CD4-positive, CD25-positive, alpha-beta regulatory T cell (primary cell): ENCODE results near the gene PHKA2. TPM values are rescaled to one million over a fixed set of nuclear protein-coding genes. Genes with fewer than 3 reads are reported as not detected.

ENCODE experiments used
- ATAC-seq, 2 donors: fragments of 150-1000 bp; cut with Tn5 transposase; one replicate each; pipeline ENCODE4 v1.10.0; 2021; ENCODE audit warnings: low read depth in 2 of 2, moderate number of reproducible peaks in 2 of 2, moderate library complexity in 1 of 2
- DNase-seq, 3 donors: peaks; one replicate each; pipeline versions ENCODE4 v3.0.0 to v3.0.0-alpha.2; 2012 to 2022; ENCODE audit warnings: mixed read lengths in 1 of 3
- H3K27ac ChIP-seq: one replicate; pipeline ENCODE4 v1.7.0; 2013; ENCODE audit warnings: mild to moderate bottlenecking, low read length; ENCODE audit not compliant: insufficient read depth, poor library complexity, severe bottlenecking
- H3K27me3 ChIP-seq: one replicate; pipeline ENCODE4 v1.7.0; 2013; ENCODE audit warnings: low read length; ENCODE audit not compliant: control insufficient read depth, insufficient read depth
- H3K36me3 ChIP-seq: one replicate; pipeline ENCODE4 v1.7.0; 2013; ENCODE audit warnings: mild to moderate bottlenecking, low read length, moderate library complexity; ENCODE audit not compliant: control insufficient read depth, insufficient read depth
- H3K4me1 ChIP-seq: 2 replicates; pipeline ENCODE4 v1.7.0; 2013; ENCODE audit warnings: mild to moderate bottlenecking, low read length; ENCODE audit not compliant: insufficient read depth, control insufficient read depth, poor library complexity, severe bottlenecking
- H3K4me3 ChIP-seq: one replicate; pipeline ENCODE4 v1.7.0; 2013; ENCODE audit warnings: low read depth, mild to moderate bottlenecking, low read length, moderate library complexity
- H3K9me3 ChIP-seq, 2 experiments: 1 replicate in 1 of 2; 2 replicates in 1 of 2; pipeline ENCODE4 v1.7.0; 2013; ENCODE audit warnings: low read length in 2 of 2, mild to moderate bottlenecking in 1 of 2, moderate library complexity in 1 of 2; ENCODE audit not compliant: control insufficient read depth in 2 of 2
- H3K27ac Mint-ChIP-seq, 3 donors: one replicate each; pipeline ENCODE4 v1.8.0; 2020 to 2022; ENCODE audit warnings: mild to moderate bottlenecking in 3 of 3, mixed read lengths in 3 of 3, moderate library complexity in 2 of 3
- H3K27me3 Mint-ChIP-seq: one replicate; pipeline ENCODE4 v1.8.0; 2022; ENCODE audit warnings: mild to moderate bottlenecking, mixed read lengths
- H3K36me3 Mint-ChIP-seq: one replicate; pipeline ENCODE4 v1.8.0; 2020; ENCODE audit warnings: mixed read lengths
- H3K4me1 Mint-ChIP-seq, 4 donors: one replicate each; pipeline ENCODE4 v1.8.0; 2020 to 2022; ENCODE audit warnings: mixed read lengths in 4 of 4, mild to moderate bottlenecking in 1 of 4
- H3K4me3 Mint-ChIP-seq, 4 donors: one replicate each; pipeline ENCODE4 v1.8.0; 2020 to 2022; ENCODE audit warnings: mild to moderate bottlenecking in 4 of 4, mixed read lengths in 4 of 4, moderate library complexity in 3 of 4
- H3K9me3 Mint-ChIP-seq, 7 donors: one replicate each; pipeline ENCODE4 v1.8.0; 2020 to 2022; ENCODE audit warnings: mixed read lengths in 7 of 7, mild to moderate bottlenecking in 3 of 7, moderate library complexity in 2 of 7
- polyA plus RNA-seq, 4 donors: library from polyadenylated mRNA; unstranded; fragments of 300-500 nt; fragmentation: Illumina TruSeq; gene quantifications; one replicate each; pipeline ENCODE4 v1.2.3, GENCODE V29; 2021
- total RNA-seq: library from RNA; stranded (reverse); gene quantifications from one replicate; pipeline ENCODE4 v1.2.3, GENCODE V29; 2022

Gene PHKA2
- total and polyA plus RNA-seq, 5 donors from 2014 or later: 5.2 to 33.8 (median 6.4) TPM

DNA sequence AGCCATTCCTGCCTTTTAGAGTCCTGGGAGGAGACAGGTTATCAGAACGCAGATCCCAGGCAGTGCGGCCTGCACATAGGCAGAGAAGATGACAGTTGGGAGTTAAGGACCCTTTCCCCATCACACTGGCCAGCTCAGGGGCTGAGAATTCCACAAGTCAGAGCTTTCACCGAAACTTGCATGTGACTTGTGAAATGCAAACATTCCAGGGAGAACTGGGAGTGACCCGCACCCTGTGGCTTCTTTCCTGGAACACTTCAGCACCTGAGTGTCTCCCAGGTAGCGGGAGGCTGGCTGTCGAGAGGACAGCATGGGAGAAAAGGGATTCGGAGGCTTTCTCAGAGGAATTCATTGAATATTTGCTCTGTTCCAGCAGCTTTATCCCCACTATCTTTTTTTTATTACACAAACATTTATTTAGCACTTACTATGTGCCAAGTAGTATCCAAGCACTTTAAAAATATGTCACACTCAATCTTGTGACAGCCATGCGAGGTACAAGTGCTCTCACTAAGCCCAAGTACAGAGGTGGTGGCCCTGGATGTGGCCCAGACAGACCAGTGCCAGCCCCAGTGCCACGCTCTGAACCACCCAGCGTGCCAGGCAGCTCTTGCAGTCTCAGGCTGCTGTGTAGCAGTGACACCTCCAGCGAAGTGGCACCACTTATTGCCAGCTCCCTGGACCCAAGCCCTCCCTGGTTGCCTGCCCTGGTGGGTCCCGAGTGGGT, 100.5 kb downstream of the PHKA2 start:
- Histone ChIP-seq H3K27ac (no peak overlapping the region), H3K4me3 (no peak overlapping the region), H3K36me3 (no peaks in the 10 kb centered on the region), H3K9me3 (no peaks in the 10 kb centered on the region), H3K27me3 (no peaks in the 10 kb centered on the region), H3K4me1 (peaks cover 17% of the 10 kb centered on the region)
- Mint-ChIP-seq H3K4me3 (no peak overlapping the region), H3K36me3 (no peaks in the 10 kb centered on the region), H3K9me3 (peaks cover 0 to 3% (median 0%) of the 10 kb centered on the region in 7 donors), H3K4me1 (peaks cover 7 to 35% (median 9%) of the 10 kb centered on the region in 4 donors), H3K27ac (no peak overlapping the region), H3K27me3 (no peaks in the 10 kb centered on the region)
- DNase-seq (no peak), ATAC-seq (no peak)

DNA sequence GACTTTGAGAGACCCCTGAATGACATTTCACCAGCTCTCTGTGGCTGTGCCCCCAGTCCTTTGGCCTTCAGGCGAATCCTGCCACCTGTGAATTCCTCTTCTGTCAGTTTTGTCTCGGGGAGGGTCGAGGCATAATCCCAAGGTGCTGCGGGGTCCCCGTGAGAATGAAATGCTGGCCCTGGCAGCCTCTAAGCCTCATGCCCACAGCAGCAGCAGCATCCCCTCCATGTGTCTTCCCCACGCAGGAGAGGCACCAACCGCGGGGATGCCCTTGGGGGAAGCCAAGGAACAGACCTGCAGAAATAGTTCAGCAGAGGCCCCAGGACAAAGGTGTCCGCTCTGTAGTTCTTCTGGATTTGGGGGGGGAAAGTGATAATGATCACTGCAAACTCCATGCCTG, 104.8 kb downstream of the PHKA2 start:
- H3K4me3 Mint-ChIP-seq: no peak overlapping the region
- no peaks in the 10 kb centered on the region for H3K36me3 Mint-ChIP-seq
- Histone ChIP-seq H3K4me1 (no peaks in the 10 kb centered on the region), H3K27ac (no peak overlapping the region), H3K36me3 (no peaks in the 10 kb centered on the region), H3K9me3 (no peaks in the 10 kb centered on the region), H3K4me3 (no peak overlapping the region), H3K27me3 (no peaks in the 10 kb centered on the region)
- DNase-seq (no peak), ATAC-seq (no peak)
- peaks cover 0 to 4% (median 0%) of the 10 kb centered on the region in 7 donors for H3K9me3 Mint-ChIP-seq
- no peak overlapping the region for H3K27ac Mint-ChIP-seq
- H3K27me3 Mint-ChIP-seq: peaks cover 4% of the 10 kb centered on the region
- peaks cover 0 to 2% (median 0%) of the 10 kb centered on the region in 4 donors for H3K4me1 Mint-ChIP-seq

DNA sequence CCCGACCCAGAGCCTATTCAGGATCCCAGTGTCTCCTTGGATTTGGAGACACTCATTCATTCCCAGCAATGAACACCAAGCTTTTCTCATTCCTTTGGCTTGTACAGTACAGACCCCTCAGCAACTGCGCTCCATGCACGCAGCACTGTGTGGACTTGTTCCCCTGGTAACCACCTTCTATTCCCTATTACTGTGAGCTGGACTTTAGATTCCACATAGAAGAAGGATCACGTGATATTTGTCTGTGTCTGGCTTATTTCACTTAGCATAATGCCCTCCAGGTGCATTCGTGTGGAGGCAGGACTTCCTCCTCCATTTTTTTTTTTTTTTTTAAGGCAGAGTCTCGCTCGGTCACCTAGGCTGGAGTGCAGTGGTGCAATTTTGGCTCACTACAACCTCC, 106.4 kb downstream of the PHKA2 start:
- H3K4me1 Mint-ChIP-seq: peaks cover 0 to 2% (median 0%) of the 10 kb centered on the region in 4 donors
- no peak for ATAC-seq
- no peaks in the 10 kb centered on the region for H3K36me3 Mint-ChIP-seq

DNA sequence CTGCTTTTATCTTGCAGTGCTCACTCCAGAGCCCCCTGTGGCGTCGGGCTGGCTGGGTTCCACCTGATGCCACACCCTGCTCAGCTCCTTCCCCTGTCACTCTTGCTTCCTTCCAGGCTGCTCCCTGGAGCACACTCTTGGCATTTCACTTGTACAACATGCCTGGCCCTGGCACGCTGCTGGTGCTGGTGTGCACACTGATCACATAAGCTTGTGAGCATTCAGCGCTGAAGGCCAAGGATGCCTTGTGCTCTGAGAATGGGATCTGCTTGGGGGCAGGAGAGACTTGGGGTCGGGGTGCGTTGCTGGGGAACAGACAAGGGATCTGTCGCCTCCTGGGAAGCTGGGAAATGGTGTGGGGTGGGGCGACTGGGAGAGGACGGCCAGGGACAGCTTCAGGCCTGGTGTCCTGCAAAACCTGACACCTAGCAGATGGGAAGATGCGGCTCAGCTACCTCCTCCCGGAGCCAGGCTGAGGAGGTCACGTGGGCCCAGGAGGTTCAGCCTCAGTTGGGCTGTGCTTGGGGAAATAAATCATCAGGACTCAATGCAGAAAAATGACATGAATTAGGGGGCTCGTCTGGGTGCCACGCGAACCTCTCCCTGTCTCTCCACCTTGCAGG, 108.5 kb downstream of the PHKA2 start:
- peaks cover 4% of the 10 kb centered on the region for H3K27me3 Mint-ChIP-seq
- no peaks in the 10 kb centered on the region for H3K36me3 Mint-ChIP-seq
- H3K9me3 Mint-ChIP-seq: peaks cover 0 to 2% (median 0%) of the 10 kb centered on the region in 7 donors
- Histone ChIP-seq H3K4me3 (no peak overlapping the region), H3K9me3 (no peaks in the 10 kb centered on the region), H3K36me3 (no peaks in the 10 kb centered on the region), H3K27ac (no peak overlapping the region), H3K27me3 (no peaks in the 10 kb centered on the region), H3K4me1 (no peaks in the 10 kb centered on the region)
- no peak overlapping the region for H3K4me3 Mint-ChIP-seq
- H3K4me1 Mint-ChIP-seq: no peaks in the 10 kb centered on the region
- peak overlapping the region in 1 of 3 donors; percentile 85 for H3K27ac Mint-ChIP-seq
- no peak for ATAC-seq
- DNase-seq: no peak

More for the DNA sequence above, 106.4 kb downstream of the PHKA2 start:
- H3K4me1 ChIP-seq: no peaks in the 10 kb centered on the region
- no peaks in the 10 kb centered on the region for H3K36me3 ChIP-seq
- H3K27me3 Mint-ChIP-seq: peaks cover 4% of the 10 kb centered on the region
- H3K4me3 Mint-ChIP-seq: no peak overlapping the region
- no peak overlapping the region for H3K27ac ChIP-seq
- no peak for DNase-seq
- H3K9me3 ChIP-seq: no peaks in the 10 kb centered on the region
- no peak overlapping the region for H3K4me3 ChIP-seq
- no peak overlapping the region for H3K27ac Mint-ChIP-seq
- peaks cover 0 to 4% (median 0%) of the 10 kb centered on the region in 7 donors for H3K9me3 Mint-ChIP-seq
- no peaks in the 10 kb centered on the region for H3K27me3 ChIP-seq

DNA sequence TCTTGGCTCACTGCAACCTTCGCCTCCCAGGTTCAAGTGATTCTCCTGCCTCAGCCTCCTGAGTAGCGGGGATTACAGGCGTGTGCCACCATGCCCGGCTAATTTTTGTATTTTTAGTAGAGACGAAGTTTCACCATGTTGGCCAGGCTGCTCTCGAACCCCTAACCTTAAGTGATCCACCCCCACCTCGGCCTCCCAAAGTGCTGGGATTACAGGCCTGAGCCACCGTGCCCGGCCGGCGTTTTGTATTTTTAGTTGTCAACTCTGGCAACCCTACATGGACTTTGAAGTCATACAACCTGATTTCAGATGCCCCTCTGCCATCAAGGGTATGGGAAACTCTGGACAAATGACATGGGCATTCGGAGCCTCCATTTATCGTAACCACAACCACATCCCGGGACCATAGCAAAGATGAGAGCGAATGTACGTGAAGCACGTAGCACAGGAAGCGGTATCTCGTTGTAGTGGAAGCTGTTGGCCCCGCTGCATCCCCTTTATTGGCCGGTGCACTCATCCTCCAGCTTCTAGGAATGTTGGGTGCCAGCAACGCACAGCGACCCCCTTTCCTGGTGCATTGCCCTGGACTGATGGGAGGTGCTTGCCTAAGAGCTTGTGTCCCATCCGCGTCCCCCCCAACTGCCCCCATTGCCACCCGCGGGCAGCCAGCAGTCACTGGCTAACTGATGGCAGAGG, 109.2 kb downstream of the PHKA2 start:
- no peak overlapping the region for H3K27ac ChIP-seq
- no peaks in the 10 kb centered on the region for H3K4me1 Mint-ChIP-seq
- ATAC-seq (no peak), DNase-seq (no peak)
- no peaks in the 10 kb centered on the region for H3K27me3 ChIP-seq
- no peaks in the 10 kb centered on the region for H3K9me3 ChIP-seq
- peaks cover 0 to 2% (median 0%) of the 10 kb centered on the region in 7 donors for H3K9me3 Mint-ChIP-seq
- no peak overlapping the region for H3K27ac Mint-ChIP-seq
- H3K36me3 Mint-ChIP-seq: no peaks in the 10 kb centered on the region
- no peak overlapping the region for H3K4me3 ChIP-seq
- no peaks in the 10 kb centered on the region for H3K4me1 ChIP-seq
- H3K4me3 Mint-ChIP-seq: no peak overlapping the region
- H3K36me3 ChIP-seq: no peaks in the 10 kb centered on the region
- peaks cover 4% of the 10 kb centered on the region for H3K27me3 Mint-ChIP-seq

DNA sequence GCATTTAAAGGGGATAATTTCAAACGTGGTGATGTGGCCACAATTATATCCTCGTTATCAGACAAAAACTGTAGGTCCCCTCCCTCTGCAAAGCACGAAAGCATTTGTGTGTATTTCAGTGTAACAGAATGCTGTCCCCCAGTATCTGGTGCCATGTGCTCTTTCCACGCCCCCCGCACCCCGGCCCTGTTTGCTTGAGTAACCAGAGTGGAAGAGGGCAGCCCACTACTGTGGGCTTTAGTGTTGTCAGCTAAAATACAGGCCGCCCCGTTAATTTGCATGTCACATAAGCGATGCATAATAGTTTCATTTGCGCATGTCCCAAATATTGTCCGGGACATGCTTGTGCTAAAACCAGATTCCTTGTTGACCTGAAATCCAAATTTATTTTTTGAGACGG, 110.1 kb downstream of the PHKA2 start:
- H3K27me3 ChIP-seq: no peaks in the 10 kb centered on the region
- peak overlapping the region in 1 of 4 donors; percentile 43 for H3K4me3 Mint-ChIP-seq

DNA sequence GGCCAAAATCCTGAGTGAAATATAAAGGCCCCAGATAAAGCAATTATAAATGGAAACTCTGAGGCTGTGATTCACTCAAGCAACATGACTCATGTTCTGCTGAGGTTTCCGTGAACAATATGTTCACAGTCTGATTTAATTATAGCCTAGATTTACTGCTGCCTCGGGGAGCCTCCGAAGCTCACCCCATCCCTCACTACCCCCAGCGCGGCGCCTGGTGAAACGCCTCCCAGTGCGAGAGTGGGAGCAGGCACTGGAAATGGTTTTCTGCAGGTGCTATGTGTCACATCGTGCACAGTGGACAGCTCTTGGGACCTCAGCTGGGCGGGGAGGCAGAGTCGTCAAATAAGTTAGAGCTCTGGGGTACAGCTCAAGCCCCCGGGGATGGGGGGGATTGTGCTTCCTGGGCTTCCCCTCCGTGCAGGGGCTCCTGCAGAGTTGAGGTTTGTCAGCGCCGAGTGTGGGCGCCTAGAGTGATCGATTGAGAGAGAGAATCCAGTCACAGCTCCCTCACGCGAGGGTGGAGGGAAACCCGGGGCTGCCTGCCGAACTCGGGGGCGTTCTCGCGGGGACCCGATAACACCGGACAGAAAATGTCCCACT, 110.6 kb downstream of the PHKA2 start:
- Histone ChIP-seq H3K36me3 (no peaks in the 10 kb centered on the region), H3K9me3 (no peaks in the 10 kb centered on the region), H3K4me3 (no peak overlapping the region), H3K27me3 (no peaks in the 10 kb centered on the region), H3K4me1 (no peaks in the 10 kb centered on the region), H3K27ac (no peak overlapping the region)
- no peak for DNase-seq
- H3K9me3 Mint-ChIP-seq: peaks cover 0 to 2% (median 0%) of the 10 kb centered on the region in 7 donors
- H3K27ac Mint-ChIP-seq: peak overlapping the region in 1 of 3 donors; percentile 14
- ATAC-seq: no peak
- H3K27me3 Mint-ChIP-seq: peaks cover 4% of the 10 kb centered on the region
- H3K36me3 Mint-ChIP-seq: no peaks in the 10 kb centered on the region
- H3K4me1 Mint-ChIP-seq: no peaks in the 10 kb centered on the region
- peak overlapping the region in 3 of 4 donors; percentile 26 to 63 (median 52) for H3K4me3 Mint-ChIP-seq

More for the DNA sequence above, 110.1 kb downstream of the PHKA2 start:
- no peak for DNase-seq
- Mint-ChIP-seq H3K9me3 (peaks cover 0 to 2% (median 0%) of the 10 kb centered on the region in 7 donors), H3K4me1 (no peaks in the 10 kb centered on the region), H3K36me3 (no peaks in the 10 kb centered on the region), H3K27me3 (peaks cover 4% of the 10 kb centered on the region), H3K27ac (no peak overlapping the region)
- ATAC-seq: no peak
- Histone ChIP-seq H3K4me3 (no peak overlapping the region), H3K27ac (no peak overlapping the region), H3K4me1 (no peaks in the 10 kb centered on the region), H3K36me3 (no peaks in the 10 kb centered on the region), H3K9me3 (no peaks in the 10 kb centered on the region)
